Liver (tissue), 3 donors: ENCODE results near the gene KATNB1.

Experiments used
- EGR1 ChIP-seq, 2 donors: IDR thresholded peaks; 2 replicates each; pipeline ENCODE4 v1.6.1; 2016 to 2018; ENCODE audit warnings: antibody characterized with exemption in 2 of 2, low read depth in 2 of 2
- FOXA1 ChIP-seq: IDR thresholded peaks from 2 replicates; pipeline ENCODE4 v1.6.1; 2016; ENCODE audit warnings: antibody characterized with exemption
- GABPA ChIP-seq, 2 donors: IDR thresholded peaks in 1 of 2; conservative IDR thresholded peaks in 1 of 2; 2 replicates each; pipeline ENCODE4 v1.6.1; 2016; ENCODE audit warnings: antibody characterized with exemption in 2 of 2, mild to moderate bottlenecking in 1 of 2, moderate library complexity in 1 of 2
- JUND ChIP-seq, 2 donors: IDR thresholded peaks; 2 replicates each; pipeline ENCODE4 v1.6.1; 2016; ENCODE audit warnings: antibody characterized with exemption in 2 of 2
- RAD21 ChIP-seq, 2 donors: IDR thresholded peaks; 2 replicates each; pipeline ENCODE4 v1.6.1; 2016; ENCODE audit warnings: antibody characterized with exemption in 2 of 2, mild to moderate bottlenecking in 2 of 2
- RXRA ChIP-seq, 2 donors: IDR thresholded peaks; 2 replicates each; pipeline ENCODE4 v1.6.1; 2017 to 2018; ENCODE audit warnings: antibody characterized with exemption in 2 of 2, mild to moderate bottlenecking in 1 of 2
- SP1 ChIP-seq: IDR thresholded peaks from 2 replicates; pipeline ENCODE4 v1.6.1; 2018; ENCODE audit warnings: antibody characterized with exemption, mild to moderate bottlenecking
- TAF1 ChIP-seq: conservative IDR thresholded peaks from 2 replicates; pipeline ENCODE4 v1.6.1; 2016; ENCODE audit warnings: antibody characterized with exemption, mild to moderate bottlenecking
- YY1 ChIP-seq: IDR thresholded peaks from 2 replicates; pipeline ENCODE4 v1.6.1; 2016; ENCODE audit warnings: antibody characterized with exemption, mild to moderate bottlenecking
- TF ChIP-seq, protein P1 (sequence below): IDR thresholded peaks from 2 replicates; pipeline ENCODE4 v1.6.1; 2016; ENCODE audit warnings: antibody characterized with exemption, mild to moderate bottlenecking
- TF ChIP-seq, protein P2 (sequence below): fragments of 150-350 bp; IDR thresholded peaks from 2 replicates; pipeline ENCODE4 v1.5.1; 2017; ENCODE audit warnings: improper control_type of control experiment, low read depth, low read length; ENCODE audit not compliant: missing input control
- TF ChIP-seq, protein P3 (sequence below): IDR thresholded peaks from 2 replicates; pipeline ENCODE4 v1.6.1; 2016; ENCODE audit warnings: antibody characterized with exemption
- TF ChIP-seq, protein P4 (sequence below): IDR thresholded peaks from 2 replicates; pipeline ENCODE4 v1.6.1; 2016; ENCODE audit warnings: antibody characterized with exemption
- TF ChIP-seq, protein P5 (sequence below): IDR thresholded peaks from 2 replicates; pipeline ENCODE4 v1.6.1; 2016; ENCODE audit warnings: antibody characterized with exemption
- donor health status: healthy.
- donor health status: healthy.

DNA sequence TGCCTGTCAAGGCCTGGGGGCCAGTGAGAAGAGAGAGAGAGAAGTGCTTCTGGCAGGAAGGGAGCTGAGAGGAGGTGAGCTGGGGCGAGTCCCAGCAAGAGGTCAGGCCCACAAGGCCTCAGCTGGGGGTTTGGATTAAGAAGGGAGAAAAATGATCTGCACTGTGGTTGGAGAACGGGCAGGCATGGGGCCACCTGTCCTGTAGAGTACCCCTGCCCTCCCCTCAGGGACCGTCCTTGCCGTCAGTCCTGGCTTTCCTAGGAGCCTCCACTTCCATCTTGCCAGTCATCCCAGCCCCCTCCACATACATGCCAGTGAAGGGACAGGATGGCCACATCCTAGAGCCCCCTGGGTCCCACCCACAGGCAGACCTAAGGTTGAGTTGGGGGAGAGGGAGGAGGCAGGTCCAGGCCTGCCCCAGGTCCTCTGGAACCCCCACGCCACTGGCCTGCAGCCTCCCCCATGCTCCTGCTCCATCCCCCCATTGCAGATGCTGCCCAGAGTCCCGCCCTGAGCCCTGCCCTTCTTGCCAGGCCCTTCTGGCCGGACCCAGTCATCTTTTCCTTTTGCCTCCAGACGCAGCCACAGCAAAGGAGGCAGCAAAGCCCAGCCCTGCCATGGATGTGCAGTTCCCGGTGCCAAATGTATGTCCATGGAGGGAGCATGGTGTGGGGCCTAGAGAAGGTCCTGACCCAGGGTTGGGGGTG, 18.9 kb downstream of the KATNB1 start:
- TF ChIP-seq, protein P1, sequence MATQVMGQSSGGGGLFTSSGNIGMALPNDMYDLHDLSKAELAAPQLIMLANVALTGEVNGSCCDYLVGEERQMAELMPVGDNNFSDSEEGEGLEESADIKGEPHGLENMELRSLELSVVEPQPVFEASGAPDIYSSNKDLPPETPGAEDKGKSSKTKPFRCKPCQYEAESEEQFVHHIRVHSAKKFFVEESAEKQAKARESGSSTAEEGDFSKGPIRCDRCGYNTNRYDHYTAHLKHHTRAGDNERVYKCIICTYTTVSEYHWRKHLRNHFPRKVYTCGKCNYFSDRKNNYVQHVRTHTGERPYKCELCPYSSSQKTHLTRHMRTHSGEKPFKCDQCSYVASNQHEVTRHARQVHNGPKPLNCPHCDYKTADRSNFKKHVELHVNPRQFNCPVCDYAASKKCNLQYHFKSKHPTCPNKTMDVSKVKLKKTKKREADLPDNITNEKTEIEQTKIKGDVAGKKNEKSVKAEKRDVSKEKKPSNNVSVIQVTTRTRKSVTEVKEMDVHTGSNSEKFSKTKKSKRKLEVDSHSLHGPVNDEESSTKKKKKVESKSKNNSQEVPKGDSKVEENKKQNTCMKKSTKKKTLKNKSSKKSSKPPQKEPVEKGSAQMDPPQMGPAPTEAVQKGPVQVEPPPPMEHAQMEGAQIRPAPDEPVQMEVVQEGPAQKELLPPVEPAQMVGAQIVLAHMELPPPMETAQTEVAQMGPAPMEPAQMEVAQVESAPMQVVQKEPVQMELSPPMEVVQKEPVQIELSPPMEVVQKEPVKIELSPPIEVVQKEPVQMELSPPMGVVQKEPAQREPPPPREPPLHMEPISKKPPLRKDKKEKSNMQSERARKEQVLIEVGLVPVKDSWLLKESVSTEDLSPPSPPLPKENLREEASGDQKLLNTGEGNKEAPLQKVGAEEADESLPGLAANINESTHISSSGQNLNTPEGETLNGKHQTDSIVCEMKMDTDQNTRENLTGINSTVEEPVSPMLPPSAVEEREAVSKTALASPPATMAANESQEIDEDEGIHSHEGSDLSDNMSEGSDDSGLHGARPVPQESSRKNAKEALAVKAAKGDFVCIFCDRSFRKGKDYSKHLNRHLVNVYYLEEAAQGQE: no peak
- TF ChIP-seq, protein P2, sequence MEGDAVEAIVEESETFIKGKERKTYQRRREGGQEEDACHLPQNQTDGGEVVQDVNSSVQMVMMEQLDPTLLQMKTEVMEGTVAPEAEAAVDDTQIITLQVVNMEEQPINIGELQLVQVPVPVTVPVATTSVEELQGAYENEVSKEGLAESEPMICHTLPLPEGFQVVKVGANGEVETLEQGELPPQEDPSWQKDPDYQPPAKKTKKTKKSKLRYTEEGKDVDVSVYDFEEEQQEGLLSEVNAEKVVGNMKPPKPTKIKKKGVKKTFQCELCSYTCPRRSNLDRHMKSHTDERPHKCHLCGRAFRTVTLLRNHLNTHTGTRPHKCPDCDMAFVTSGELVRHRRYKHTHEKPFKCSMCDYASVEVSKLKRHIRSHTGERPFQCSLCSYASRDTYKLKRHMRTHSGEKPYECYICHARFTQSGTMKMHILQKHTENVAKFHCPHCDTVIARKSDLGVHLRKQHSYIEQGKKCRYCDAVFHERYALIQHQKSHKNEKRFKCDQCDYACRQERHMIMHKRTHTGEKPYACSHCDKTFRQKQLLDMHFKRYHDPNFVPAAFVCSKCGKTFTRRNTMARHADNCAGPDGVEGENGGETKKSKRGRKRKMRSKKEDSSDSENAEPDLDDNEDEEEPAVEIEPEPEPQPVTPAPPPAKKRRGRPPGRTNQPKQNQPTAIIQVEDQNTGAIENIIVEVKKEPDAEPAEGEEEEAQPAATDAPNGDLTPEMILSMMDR: no peak
- TF ChIP-seq GABPA (IDR thresholded peaks at IDR 0.05 in 1 of 2, conservative IDR thresholded peaks at IDR 0.05 in 1 of 2) (no peak), TAF1 (no peak), JUND (IDR thresholded peaks at IDR 0.05) (no peak), SP1 (no peak), FOXA1 (no peak), RXRA (IDR thresholded peaks at IDR 0.05) (no peak), YY1 (no peak), EGR1 (IDR thresholded peaks at IDR 0.05; ENCODE audit: low read depth in 2 of 2) (no peak), RAD21 (IDR thresholded peaks at IDR 0.05) (no peak)
- TF ChIP-seq, protein P3, sequence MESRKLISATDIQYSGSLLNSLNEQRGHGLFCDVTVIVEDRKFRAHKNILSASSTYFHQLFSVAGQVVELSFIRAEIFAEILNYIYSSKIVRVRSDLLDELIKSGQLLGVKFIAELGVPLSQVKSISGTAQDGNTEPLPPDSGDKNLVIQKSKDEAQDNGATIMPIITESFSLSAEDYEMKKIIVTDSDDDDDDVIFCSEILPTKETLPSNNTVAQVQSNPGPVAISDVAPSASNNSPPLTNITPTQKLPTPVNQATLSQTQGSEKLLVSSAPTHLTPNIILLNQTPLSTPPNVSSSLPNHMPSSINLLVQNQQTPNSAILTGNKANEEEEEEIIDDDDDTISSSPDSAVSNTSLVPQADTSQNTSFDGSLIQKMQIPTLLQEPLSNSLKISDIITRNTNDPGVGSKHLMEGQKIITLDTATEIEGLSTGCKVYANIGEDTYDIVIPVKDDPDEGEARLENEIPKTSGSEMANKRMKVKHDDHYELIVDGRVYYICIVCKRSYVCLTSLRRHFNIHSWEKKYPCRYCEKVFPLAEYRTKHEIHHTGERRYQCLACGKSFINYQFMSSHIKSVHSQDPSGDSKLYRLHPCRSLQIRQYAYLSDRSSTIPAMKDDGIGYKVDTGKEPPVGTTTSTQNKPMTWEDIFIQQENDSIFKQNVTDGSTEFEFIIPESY: no peak
- TF ChIP-seq, protein P4, sequence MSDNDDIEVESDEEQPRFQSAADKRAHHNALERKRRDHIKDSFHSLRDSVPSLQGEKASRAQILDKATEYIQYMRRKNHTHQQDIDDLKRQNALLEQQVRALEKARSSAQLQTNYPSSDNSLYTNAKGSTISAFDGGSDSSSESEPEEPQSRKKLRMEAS: no peak
- TF ChIP-seq, protein P5, sequence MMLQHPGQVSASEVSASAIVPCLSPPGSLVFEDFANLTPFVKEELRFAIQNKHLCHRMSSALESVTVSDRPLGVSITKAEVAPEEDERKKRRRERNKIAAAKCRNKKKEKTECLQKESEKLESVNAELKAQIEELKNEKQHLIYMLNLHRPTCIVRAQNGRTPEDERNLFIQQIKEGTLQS: no peak
